Measurements from ENCODE around the gene RPRD1B.
"Not testable (repeated sequence)": the region's sequence is repeated elsewhere in the genome, so short reads cannot be mapped to it uniquely, and the experiment has no call there.

The RPRD1B gene

DNA sequence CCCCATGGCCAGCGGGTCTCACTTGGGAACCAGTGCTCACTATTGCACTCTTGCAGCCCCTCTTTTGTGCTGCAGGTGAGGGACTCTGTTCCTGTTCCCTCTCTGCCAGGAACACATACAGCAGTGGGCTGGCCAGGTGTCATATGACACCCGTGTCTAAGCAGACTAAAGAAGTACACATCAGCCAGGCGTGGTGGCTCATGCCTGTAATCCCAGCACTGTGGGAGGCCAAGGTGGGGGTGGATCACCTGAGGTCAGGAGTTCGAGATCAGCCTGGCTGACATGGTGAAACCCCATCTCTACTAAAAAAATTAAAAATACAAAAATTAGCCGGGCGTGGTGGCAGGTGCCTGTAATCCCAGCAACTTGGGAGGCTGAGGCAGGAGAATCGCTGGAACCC is 74.4 kb downstream of the RPRD1B start:
- not testable (repeated sequence) for DNase-seq

DNA sequence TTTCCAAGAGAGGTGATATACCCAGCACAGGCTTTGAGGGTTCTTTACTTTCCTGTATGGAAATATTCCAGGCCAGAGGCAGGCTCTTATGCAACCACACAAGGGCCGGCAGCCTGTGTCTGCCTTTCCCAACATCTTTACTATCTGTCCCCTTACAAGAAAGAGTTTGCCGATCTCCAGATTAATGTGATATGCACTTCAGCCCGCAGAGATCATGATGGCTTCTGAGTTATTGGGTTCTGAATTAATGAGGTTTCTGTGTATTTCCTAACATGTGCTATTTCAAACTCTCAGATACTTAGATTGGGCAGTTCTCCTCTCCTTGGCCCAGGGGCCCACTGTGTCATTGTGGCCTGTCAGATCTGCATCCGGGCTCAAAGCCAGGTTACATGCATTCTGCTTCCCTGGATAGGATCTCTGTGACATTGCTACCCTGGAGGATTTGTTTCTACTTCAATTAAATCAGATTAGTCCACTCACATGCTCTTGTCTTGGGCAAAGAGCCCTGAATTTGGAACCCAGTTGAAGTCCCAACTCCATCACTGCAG is 75.0 kb downstream of the RPRD1B start:
- no peak for DNase-seq

DNA sequence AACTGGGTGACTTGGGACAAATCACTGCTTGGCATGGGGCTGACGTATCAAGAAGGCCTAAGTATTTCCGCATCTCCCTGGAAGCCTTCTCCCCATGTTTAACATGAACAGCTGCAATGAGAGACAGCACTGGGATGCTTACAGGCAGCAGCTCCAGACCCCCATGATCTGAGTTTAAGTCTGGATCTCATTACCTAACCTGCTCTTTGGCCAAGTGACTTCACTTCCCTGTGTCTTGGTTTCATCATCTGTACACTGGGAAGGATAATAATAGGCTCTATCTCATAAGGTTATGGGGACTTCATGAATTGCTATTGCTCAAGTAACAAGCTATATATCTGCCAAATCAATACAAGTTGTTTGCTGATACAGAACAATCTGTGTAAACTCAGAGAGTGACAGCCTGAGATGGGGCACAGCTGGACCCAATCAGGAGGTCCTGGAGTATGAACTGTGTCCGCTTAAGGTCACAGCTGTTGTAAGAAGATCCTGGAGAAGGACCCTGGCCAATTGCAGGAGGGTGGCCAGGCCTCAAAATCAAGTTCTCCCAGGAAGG is 75.5 kb downstream of the RPRD1B start:
- DNase-seq, result no peak

DNA sequence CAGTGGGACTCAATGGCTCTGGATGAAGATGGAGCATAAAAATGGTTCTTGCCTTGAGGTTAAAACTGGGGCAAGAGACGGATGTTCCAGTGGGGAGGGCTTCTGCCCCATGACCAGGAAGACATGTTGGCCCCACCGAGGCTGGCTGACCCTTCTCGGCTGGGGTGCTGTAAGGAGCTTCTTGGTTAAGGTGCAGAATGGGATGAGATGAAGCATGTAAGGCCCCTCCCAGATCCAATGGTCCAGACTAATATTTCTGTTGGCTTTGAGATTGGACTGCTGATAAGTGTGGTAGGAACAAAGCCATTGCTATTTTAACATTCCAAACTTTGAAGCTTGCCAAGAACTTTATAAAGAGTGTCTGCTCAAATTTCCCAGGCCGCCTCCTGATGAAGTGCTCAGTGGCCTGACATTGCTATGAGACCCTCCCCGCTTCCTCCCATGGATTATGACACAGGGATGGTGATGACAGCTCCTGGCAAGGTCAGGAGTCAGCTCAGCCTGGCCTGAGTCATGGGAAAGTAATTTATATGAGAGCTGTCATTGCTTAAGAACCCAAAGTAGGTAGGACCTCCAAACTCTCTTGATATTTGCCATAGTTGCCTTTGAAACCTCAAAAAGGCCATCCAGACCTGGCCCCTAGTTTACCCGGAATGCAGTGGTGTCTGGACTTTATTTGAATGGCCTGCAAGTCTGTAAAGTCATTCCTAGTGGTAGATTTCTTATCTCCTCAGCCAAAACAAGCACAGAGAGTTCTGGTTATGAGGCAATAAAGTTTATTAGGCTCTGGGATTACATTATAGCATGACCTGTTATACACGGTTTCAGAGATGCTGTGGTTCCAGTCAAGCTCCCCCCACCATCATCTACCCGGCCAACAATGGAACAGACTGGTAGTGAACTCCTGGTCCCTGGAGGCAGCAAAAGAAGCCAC is 76.3 kb downstream of the RPRD1B start:
- DNase-seq, result no peak

DNA sequence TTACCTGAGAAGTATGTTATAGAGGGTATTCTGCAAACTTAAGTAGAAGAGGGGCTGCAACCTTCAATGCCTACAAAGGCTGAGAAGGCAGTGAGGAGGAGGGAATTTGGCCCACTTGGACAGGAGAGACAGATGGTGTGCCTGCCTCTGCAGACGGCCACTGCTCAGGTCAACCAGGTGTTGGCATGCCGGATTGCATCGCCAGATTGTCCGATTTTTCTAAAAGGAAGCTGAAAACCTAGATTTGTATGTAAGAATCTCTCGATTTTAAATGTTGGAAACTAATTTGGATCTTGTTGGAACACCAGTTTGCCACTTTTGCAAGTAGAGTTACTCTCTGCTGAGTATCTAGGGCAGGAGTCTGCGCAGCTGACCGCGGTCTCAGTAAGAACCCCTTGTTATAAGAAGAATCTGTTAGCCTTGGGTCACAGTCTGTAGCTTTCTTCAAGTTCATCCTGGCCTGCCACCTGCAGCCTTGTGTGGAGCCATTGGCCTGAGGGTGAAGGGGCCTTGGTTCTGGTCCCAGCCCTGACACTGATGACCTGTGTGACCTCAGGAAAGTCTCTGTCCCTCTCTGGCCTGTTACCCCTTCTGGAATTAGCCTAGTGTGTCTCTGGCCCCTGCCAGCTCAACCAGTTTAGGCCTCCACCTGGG is 77.1 kb downstream of the RPRD1B start:
- no peak for DNase-seq

DNA sequence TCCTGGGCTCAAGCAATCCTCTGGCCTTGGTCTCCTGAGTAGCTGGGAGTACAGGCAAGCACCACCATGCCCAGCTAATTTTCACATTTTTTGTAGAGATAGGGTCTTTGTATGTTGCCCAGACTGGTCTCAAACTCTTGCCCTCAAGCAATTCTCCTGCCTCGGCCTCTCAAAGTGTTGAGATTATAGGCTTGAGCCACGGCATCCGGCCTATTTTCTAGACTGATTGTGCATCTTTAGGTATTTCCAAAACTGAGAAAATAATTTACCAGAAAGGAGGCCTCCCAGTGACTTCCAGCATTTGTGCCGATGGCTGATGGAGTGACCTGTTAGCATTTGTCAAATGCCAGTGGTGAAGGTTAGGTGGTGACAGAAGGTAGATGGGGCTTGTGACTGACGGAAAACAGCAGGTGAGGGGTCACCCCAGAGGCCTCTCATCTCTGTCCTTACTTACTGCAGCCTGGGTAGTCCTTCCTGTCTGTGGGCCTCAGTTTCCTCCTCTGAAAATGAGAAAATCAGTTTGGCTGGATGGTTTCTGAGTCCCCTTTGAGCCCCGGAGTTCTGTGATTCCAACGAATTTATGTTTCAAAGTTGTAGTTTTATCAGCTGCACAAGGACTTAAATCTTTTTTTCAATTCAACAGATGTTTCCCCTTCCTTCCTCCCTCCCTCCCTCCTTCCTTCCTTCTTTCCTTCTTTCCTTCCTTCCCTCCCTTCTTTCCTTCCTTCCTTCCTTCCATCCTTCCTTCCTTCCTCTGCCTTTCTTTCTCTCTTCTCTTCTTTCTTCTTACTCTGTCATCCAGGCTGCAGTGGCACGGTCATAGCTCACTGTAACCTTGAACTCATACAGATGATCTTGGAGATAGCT is 78.1 kb downstream of the RPRD1B start:
- DNase-seq, result no peak

DNA sequence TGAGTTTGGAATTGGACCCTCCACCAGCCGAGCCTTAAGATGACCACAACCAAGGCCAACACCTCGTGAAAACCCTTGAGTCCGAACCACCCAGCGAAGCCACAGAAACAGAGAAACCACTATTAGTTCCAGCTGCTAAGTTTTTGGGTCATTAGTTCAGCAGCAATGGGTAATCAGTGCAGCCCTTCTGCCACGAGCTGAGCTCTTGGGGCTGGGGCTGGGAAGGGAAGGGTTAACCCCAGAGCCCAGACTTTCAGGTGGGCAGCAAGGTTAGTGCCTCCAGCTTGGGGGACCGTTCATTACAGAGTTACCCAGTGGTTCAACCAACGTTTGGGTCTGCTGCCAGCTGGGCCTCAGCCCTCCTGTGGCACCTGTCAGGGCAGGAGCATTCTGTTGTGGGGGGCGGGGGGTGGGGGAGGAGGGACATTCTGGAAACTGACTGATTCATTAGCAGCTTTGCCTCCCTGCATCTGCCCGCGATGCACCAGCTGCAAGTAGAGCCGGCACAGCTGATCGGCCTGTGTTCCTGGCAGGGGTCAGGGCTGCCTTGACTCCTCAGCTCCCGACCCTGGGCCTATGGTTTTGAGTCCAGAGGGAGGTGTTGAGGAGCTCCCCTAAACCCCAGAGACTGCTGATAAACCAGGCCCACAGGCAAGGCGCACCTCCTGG is 78.8 kb downstream of the RPRD1B start:
- DNase-seq, result no peak

DNA sequence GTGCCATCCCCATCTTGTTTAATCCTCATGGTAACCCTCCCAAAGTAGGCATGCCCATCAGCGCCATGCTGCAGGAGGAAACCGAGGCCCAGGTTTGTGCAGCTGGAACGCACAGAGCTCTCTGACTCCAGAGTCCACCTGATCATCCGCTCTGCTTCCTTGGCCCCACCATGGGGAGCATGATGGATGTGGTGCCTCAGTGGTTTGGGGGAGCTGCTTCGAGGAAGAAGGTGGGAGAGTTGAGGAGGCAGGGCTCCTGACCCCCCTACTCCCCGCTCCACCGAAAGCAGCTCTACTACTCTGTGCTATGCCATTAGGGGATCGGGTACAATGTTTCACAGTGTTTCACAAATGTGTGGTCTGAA is 79.4 kb downstream of the RPRD1B start:
- DNase-seq, result no peak

DNA sequence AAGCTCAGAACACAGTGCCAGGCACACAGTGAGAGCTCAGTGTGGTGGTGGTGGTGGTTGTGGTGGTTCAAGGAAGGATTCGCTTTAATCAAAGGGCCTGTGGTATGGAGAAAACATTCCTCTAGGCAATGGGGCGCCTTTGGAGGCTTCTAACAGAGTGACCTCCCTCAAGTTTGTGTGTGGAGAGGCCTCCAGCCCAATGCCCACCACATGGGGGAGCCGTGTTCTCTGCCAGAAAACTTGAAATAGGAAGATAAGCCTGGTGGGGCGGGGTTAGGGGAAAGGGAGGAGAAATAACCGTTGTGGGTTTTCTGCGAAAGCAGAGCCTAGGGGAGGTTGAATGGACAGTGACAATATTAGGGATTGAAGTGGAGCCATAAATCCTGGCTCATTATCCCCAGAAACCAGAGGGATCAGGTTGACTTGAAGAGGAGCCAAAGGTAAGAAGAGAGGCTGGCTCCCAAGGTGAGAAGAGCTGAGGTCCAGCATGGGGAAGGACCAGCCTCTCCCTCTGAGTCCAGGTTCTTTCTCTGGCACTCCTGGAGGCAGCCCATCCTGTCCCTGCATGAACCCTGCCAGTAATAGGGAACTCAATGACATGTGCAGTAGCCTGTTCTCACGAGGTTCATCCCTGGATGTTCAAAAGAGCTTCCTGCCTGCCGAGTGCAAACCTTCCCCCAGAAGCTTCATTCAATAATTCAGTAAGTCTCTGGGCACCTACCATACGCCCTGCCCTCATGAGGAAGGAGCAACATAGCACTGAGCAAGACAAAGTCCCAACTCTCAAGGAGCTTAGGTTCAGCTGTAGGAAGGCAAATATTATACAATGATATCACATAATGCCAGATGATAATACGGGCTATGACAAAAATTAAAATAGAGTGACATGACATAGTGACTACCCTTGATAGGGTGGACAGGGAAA is 80.1 kb downstream of the RPRD1B start:
- DNase-seq, result no peak

DNA sequence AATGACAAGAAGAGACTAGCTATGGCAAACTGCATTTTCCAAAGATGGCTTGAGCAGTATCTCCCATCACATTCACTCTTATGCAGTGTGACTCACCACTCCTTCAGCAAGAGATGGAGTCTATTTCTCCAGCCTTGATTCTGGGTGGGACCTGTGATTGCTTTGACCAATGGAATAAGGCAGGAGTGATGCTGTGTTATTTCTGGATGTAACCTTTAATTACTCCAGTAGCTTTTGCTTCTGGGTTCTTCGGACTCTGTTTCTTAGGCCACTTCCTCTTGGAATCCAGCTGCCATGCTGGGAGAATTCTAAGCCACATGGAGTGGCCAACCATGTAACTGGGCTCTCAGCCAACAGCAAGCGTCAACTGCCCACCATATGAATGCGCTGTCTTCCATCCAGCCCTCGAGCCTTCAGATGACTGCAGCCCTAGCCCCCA is 80.8 kb downstream of the RPRD1B start:
- no peak for DNase-seq

DNA sequence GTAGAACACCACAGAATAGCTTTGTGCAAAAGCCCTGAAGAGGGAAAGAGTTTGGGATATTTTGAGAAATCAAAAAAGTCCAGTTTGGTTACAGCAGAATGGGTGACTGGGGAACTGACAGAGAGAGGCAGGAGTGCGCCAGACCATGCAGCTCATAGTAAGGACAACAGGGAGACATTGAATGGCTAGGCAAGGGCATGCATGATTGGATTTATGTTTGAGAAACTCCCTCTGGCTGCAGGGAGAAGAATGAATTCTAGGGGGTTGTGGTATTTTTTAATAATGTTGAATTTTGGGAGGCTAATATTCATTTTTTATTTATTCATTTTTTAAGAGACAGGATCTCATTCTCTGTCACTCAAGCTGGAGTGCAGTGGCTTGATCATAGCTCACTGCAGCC is 81.7 kb downstream of the RPRD1B start:
- no peak for DNase-seq

DNA sequence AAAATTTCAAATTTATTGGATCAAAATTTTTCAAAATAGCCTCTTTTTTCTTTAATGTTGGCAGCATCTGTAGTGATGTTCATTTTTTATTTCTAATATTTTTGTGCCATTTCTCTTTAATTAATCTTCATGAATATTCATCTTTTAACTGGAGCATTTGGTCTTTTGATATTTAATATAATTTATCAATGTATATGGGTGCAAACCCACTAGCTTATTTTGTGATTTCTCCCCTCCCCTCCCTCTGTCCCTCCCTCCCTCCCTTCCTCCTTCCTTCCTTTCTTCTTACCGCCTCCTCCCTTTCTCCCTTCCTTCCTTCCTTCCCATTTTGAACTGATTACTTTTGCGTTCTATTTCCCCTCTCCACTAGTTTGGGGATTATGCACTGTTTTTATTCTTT is 82.3 kb downstream of the RPRD1B start:
- DNase-seq, result no peak

DNA sequence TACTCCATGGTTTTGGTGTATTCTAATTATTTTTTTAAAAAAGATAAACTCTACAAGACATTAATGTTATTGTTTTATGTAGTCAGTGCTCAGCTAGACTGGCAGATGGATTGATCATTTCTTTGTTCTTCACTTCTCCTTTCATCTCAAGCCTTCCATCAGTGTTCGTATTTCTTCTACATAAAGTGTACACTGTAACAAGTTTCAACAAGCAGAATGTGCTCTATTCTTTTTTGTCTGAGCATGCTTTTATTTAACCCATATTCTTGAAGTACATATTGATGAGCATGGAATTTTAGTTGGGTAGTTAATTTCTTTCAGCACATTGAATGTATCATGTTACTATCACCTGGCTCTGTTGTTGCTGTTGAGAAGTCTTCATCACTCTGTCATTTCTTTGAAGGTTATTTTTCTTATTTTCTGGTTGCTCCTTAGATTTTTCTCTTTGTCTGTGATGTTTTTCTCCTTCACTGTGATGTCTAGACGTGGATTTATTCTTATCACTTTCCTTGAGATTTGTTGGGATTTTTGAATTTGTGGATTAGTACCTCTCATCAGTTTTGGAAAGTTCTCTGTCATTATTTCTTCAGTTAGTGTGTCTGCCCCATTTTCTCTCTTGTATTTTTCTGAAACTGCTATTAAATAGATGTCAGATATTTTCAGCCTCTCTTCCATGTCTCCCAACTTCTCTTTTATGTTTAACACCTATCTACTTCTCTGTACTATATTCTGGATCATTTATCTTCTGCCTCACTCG is 83.0 kb downstream of the RPRD1B start:
- DNase-seq, result no peak

DNA sequence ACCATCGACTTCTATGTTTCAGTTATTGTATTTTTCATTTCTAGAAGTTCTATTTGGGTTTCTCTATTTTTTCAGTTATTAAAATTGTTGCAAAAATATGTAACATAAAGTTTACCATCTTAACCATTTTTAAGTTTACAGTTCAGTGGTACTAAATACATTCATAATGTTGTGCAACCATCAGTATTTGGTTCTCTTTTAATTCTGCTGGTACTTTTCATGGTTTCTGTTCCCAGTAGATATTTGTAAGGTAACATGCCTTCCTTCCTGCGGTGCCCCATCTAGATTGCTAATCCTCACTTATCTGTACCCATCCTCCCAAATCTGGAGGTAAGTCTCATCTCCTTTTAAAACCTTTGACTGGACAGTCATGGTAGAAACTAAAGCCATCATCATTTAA is 83.7 kb downstream of the RPRD1B start:
- no peak for DNase-seq

DNA sequence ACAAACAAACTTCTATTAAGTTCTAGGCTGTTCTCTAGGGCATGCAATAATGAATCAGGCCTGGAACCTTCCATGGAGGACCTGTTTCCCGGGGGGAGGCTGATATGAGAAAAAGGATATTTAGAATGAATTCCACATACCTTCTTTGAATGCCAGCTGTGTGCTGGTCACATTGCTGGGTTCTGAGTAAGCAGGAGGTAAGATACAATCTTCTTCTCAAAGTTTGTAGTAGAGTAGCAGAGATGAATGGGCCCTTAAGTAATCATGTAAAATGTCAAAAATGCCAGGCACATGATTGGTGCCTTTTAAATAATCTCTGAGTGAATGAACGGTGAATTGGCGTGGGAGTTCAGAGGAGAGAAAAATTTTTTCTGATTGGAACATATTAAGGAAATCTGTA is 84.1 kb downstream of the RPRD1B start:
- no peak for DNase-seq

DNA sequence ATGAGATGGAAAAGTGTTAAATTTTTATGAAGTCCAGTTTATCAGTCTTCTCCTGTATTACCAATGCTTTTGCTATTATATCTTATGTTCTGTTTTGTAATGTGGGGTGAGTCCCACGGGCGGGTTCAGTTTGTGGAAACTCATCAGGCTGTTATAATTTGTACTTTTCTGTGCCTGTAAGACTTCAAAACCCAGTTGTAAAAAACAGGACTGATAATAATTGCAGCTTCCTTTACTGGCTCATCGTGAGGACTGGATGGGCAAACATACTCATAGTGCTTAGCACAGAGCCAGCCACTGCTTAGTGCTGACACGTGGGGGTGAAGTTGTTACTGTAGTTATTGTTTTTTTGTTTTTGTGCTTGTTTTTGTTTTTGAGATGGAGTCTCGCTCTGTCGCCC is 85.9 kb downstream of the RPRD1B start:
- DNase-seq, result no peak

DNA sequence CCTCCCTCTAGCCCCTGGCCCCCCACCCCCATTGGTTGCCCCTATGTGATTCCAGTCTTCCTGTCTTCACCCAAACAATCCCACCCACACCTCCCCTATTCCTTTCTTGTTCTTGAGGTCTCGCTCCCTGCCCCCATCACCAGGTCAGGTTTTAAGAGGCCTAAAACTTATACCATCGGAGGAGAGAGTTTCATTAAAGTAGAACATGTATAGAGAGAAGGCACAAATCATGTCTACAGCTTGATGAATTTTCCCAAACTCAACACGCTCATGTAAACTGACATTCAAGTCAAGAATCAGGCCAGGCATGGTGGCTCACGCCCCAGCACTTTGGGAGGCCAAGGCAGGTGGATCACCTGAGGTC is 87.1 kb downstream of the RPRD1B start:
- DNase-seq, result no peak

DNA sequence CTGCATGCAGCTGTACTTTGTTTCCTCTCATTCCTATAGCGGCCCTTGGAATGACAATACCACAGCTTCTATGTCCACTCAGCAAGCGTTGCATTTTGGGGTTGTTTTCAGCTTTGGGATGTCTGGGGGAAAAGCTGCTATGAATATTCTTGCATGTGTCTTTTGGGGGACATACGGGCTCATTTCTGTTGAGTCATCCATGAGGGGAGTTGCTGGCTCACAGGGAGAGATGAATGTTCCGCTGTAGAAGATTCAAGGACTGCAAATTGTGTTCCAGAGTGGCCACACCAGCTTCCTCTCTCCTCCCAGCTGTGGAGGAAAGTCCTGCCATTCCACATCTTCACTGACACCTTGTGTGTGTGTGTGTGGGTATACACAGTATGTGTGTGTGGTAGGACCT is 88.2 kb downstream of the RPRD1B start:
- no peak for DNase-seq

DNA sequence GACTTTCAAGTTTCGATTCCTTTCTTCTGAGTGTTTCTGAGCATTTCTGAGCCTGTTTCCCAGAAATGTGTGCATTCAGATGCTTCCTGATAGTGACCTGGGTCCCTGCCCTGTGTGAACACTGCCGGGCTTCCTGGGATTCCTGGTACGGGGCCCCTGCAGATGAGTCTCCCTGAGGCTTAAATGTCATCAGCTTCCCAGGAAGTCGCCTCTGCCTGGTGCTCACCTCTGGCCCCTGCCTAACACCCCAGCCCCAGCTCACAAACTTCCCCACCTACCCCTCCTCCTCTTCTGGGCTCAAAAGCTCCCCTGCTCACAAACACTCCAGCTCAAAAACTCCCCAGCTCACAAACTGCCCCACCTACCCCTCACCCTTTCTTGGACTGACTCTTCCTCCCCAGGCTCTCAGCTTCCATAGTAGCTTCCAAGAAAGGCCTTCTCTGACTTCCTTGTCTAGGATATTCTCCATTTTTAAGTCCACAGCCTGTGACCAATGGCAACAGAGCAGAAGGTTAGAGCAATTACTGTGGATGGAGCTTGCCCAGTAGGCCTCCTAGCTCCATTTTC is 89.6 kb downstream of the RPRD1B start:
- DNase-seq, result no peak
